Stimulated activated naive CD8-positive, alpha-beta T cell treated with anti-CD3 and anti-CD28 coated beads, Interleukin-15, Interleukin-2, amounts not matched to agents 100 ng/mL and 50 ng/mL, for 24 hours (primary cell): ENCODE data around the gene DISC1.
"Not testable (repeated sequence)": the region's sequence is repeated elsewhere in the genome, so short reads cannot be mapped to it uniquely, and the experiment has no call there.

Experiments used
- H3K27ac Mint-ChIP-seq: one replicate; pipeline ENCODE4 v1.8.0; 2021; ENCODE audit warnings: mild to moderate bottlenecking, mixed read lengths
- H3K27me3 Mint-ChIP-seq: one replicate; pipeline ENCODE4 v1.8.0; 2021; ENCODE audit warnings: mixed read lengths
- H3K36me3 Mint-ChIP-seq: one replicate; pipeline ENCODE4 v1.8.0; 2021; ENCODE audit warnings: low read depth, mixed read lengths
- H3K4me1 Mint-ChIP-seq: one replicate; pipeline ENCODE4 v1.8.0; 2021; ENCODE audit warnings: low read depth, mixed read lengths
- H3K4me3 Mint-ChIP-seq: one replicate; pipeline ENCODE4 v1.8.0; 2021; ENCODE audit warnings: mild to moderate bottlenecking, mixed read lengths
- H3K9me3 Mint-ChIP-seq: one replicate; pipeline ENCODE4 v1.8.0; 2021; ENCODE audit warnings: mixed read lengths

Gene DISC1

GRCh38 chr1:231724876-231725647, 98.5 kb downstream of the DISC1 start:
- Mint-ChIP-seq H3K4me3 (no peak overlapping the region), H3K4me1 (peaks cover 3% of the 10 kb centered on the region), H3K9me3 (no peaks in the 10 kb centered on the region), H3K27me3 (no peaks in the 10 kb centered on the region), H3K36me3 (peaks cover 9% of the 10 kb centered on the region), H3K27ac (no peak overlapping the region)

DNA sequence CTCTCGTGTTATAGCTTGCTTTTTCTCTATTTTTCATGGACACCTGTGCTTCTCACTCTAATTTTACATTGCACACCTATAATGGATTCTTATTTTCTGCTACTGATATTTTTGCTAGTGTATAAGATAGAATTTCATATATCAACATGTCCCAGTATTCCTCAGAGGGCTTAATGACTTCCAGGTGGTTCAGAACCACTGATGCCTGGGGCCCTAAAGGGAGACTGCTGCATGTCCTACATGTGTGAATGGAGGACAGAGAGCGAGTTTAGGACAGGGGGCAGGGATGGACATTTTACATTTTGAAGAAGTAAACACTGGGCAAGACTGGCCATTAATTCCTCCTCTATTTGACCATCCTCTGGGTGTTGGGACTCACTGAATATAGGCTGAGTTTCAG, 100.6 kb downstream of the DISC1 start:
- Mint-ChIP-seq H3K27ac (no peak overlapping the region), H3K4me3 (no peak overlapping the region), H3K36me3 (peaks cover 3% of the 10 kb centered on the region), H3K9me3 (no peaks in the 10 kb centered on the region), H3K4me1 (no peaks in the 10 kb centered on the region), H3K27me3 (no peaks in the 10 kb centered on the region)

DNA sequence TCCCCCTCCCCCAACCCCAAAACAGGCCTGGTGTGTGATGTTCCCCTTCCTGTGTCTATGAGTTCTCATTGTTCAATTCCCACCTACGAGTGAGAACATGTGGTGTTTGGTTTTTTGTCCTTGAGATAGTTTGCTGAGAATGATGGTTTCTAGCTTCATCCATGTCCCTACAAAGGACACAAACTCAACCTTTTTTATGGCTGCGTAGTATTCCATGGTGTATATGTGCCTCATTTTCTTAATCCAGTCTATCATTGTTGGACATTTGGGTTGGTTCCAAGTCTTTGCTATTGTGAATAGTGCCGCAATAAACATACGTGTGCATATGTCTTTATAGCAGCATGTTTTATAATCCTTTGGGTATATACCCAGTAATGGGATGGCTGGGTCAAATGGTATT, 102.4 kb downstream of the DISC1 start:
- H3K27me3 Mint-ChIP-seq, H3K27ac Mint-ChIP-seq, H3K36me3 Mint-ChIP-seq, H3K4me3 Mint-ChIP-seq, H3K9me3 Mint-ChIP-seq, H3K4me1 Mint-ChIP-seq: not testable (repeated sequence)

DNA sequence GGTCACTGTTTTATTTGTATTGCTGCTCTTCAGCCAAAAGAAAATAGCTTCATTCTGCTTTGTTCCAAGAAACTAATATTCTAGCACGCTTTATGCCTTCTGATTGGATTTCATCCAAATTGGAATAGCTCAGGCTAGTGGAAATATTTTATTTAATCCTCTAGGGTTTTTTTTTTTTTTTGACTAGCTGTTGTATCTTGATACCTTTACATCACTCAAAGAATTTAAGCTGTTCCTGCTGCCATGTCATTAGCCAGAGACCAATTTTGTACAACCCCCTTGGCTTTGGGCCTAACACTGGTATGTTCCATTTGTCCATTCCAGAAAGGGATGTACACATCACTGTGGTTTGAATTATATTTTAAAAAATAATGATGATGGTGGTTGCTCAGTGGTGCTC, 103.0 kb downstream of the DISC1 start:
- Mint-ChIP-seq H3K27ac (no peak overlapping the region), H3K4me3 (no peak overlapping the region), H3K27me3 (no peaks in the 10 kb centered on the region), H3K9me3 (no peaks in the 10 kb centered on the region), H3K4me1 (no peaks in the 10 kb centered on the region), H3K36me3 (no peaks in the 10 kb centered on the region)

DNA sequence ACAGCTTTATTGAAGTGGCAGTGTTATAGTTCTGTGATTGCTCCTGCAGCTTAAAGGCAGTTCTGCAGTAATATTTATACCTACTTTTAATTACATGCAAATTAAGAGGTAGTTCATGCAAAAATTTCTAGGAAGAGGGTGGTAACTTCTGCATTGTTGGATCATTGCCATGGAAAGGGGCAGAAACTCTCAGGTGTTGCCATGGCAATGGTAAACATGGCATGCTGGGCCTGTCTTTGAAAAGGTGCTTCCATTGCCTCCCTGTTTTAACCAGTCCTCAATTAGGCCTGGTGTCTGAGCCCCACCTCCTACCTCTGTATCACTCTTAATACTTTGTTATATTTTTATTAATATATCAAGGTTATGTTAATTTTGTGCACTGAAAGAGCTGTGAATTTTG, 104.7 kb downstream of the DISC1 start:
- Mint-ChIP-seq H3K4me3 (no peak overlapping the region), H3K27me3 (no peaks in the 10 kb centered on the region), H3K4me1 (no peaks in the 10 kb centered on the region), H3K9me3 (no peaks in the 10 kb centered on the region), H3K36me3 (no peaks in the 10 kb centered on the region), H3K27ac (no peak overlapping the region)

DNA sequence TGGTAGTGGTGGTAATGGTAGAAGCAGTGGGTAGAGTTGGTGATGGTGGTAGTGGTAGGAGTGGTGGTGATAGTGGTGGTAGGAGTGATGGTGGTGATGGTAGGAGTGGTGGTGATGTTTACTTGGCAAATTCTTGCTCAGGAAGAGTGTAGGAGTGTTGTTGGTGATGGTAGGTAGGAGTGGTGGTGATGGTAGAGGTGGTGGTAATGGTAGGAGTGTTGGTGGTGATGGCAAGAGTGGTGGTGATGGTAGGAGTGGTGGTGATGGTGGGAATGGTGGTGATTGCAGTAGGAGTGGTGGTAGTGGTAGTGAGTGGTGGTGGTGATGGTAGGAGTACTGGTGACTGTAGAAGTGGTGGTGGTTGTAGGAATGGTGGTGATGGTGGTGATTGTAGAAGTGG, 106.5 kb downstream of the DISC1 start:
- H3K9me3 Mint-ChIP-seq: no peaks in the 10 kb centered on the region
- H3K27ac Mint-ChIP-seq: no peak overlapping the region
- H3K36me3 Mint-ChIP-seq: peaks cover under 1% of the 10 kb centered on the region
- no peak overlapping the region for H3K4me3 Mint-ChIP-seq
- H3K4me1 Mint-ChIP-seq: no peaks in the 10 kb centered on the region
- H3K27me3 Mint-ChIP-seq: no peaks in the 10 kb centered on the region

GRCh38 chr1:231733672-231734071, 107.1 kb downstream of the DISC1 start:
- Mint-ChIP-seq H3K27me3 (no peaks in the 10 kb centered on the region), H3K4me3 (no peak overlapping the region), H3K9me3 (no peaks in the 10 kb centered on the region), H3K36me3 (peaks cover 4% of the 10 kb centered on the region), H3K4me1 (no peaks in the 10 kb centered on the region), H3K27ac (no peak overlapping the region)

GRCh38 chr1:231734417-231734816, 107.8 kb downstream of the DISC1 start:
- Mint-ChIP-seq H3K36me3 (peaks cover 7% of the 10 kb centered on the region), H3K27me3 (no peaks in the 10 kb centered on the region), H3K4me1 (no peaks in the 10 kb centered on the region), H3K4me3 (no peak overlapping the region), H3K9me3 (no peaks in the 10 kb centered on the region), H3K27ac (no peak overlapping the region)

DNA sequence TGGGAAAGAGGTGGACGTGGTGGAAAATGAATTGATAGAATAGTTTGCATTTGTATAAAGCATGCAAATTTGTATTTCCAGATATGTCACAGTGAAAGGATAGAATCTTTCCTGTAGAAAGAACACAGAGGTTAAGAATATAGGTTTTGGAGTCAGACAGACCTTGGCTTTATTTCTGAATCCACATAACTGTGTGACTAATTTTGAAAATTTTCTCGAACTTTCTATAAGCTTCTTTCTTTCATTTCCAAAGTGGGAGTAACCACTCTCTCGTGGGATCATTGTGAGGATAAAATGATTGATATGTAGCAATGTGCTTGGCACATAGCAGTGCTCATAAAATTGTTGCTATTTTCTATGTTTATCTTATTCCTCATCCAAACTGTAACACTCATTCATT, 108.8 kb downstream of the DISC1 start:
- no peaks in the 10 kb centered on the region for H3K9me3 Mint-ChIP-seq
- H3K27ac Mint-ChIP-seq: no peak overlapping the region
- no peaks in the 10 kb centered on the region for H3K27me3 Mint-ChIP-seq
- no peak overlapping the region for H3K4me3 Mint-ChIP-seq
- peaks cover 7% of the 10 kb centered on the region for H3K36me3 Mint-ChIP-seq
- H3K4me1 Mint-ChIP-seq: no peaks in the 10 kb centered on the region

GRCh38 chr1:231735941-231736340, 109.4 kb downstream of the DISC1 start:
- H3K27ac Mint-ChIP-seq: no peak overlapping the region
- H3K9me3 Mint-ChIP-seq: no peaks in the 10 kb centered on the region
- no peaks in the 10 kb centered on the region for H3K4me1 Mint-ChIP-seq
- H3K4me3 Mint-ChIP-seq: no peak overlapping the region
- no peaks in the 10 kb centered on the region for H3K27me3 Mint-ChIP-seq
- H3K36me3 Mint-ChIP-seq: peaks cover 7% of the 10 kb centered on the region

GRCh38 chr1:231736464-231736863, 109.9 kb downstream of the DISC1 start:
- Mint-ChIP-seq H3K4me3 (no peak overlapping the region), H3K9me3 (no peaks in the 10 kb centered on the region), H3K36me3 (peaks cover 7% of the 10 kb centered on the region), H3K4me1 (no peaks in the 10 kb centered on the region), H3K27ac (no peak overlapping the region), H3K27me3 (no peaks in the 10 kb centered on the region)

- H3K4me3 Mint-ChIP-seq: no peak overlapping the region
- peaks cover 7% of the 10 kb centered on the region for H3K36me3 Mint-ChIP-seq
- H3K9me3 Mint-ChIP-seq: no peaks in the 10 kb centered on the region
- H3K27ac Mint-ChIP-seq: no peak overlapping the region
- no peaks in the 10 kb centered on the region for H3K4me1 Mint-ChIP-seq
- no peaks in the 10 kb centered on the region for H3K27me3 Mint-ChIP-seq
Measured at GRCh38 chr1:231738554-231738953, 112.0 kb downstream of the DISC1 start.

DNA sequence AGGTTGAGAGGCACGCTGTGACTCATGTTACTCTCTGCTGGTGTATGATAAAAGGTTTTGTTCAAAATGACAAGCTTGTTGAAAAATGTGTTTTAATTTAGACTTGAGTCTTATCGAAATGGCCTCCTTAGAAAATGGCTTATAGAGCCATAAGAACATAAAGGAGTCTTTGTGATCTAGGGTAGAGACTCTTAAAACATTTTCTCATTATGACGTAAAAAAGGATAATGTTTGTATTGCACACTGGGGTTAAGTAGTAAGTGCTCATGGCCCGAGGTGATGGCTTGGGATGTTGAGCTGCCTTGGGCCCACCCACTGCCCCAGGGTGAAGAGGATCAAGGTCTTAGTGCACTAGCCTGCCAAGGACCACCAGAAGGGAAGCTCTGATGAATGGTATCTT, 117.4 kb downstream of the DISC1 start:
- Mint-ChIP-seq H3K4me3 (no peak overlapping the region), H3K27ac (no peak overlapping the region), H3K9me3 (no peaks in the 10 kb centered on the region), H3K36me3 (peaks cover 4% of the 10 kb centered on the region), H3K27me3 (no peaks in the 10 kb centered on the region), H3K4me1 (no peaks in the 10 kb centered on the region)

DNA sequence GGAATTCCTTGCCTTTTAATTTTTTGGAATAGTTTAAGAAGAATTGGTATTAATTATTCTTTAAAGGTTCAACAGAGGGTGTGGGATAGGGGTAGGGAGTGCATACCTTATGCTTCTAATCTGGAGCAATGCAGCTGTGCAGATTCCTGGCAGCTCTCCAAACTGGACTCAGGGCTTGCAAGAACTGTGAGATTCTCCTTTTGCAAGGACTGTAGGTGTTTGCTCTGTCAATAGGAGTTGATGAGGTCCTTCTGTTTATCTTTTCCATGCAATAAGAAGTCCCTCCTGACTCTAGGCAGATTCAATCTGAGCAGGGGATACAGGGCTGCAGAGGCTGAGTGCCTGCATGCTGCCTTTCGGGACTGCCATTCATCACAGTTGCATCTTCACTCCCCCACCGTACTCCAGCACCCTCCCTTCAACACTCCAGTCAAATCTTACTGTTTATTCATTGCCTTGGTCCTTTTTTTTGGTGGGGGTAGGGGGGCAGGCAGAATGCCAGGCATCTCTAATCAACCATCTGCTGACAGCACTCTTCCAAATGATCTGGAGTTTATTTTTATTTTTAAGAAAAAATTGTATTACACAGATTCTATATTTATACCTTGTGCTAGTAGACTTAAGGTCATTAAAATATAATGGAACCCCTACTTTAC, 122.3 kb downstream of the DISC1 start:
- Mint-ChIP-seq H3K9me3 (peaks cover 15% of the 10 kb centered on the region), H3K4me1 (no peaks in the 10 kb centered on the region), H3K27ac (no peak overlapping the region), H3K36me3 (peaks cover 29% of the 10 kb centered on the region), H3K4me3 (no peak overlapping the region), H3K27me3 (no peaks in the 10 kb centered on the region)

GRCh38 chr1:231750296-231750695, 123.7 kb downstream of the DISC1 start:
- H3K4me1 Mint-ChIP-seq: no peaks in the 10 kb centered on the region
- H3K27me3 Mint-ChIP-seq: no peaks in the 10 kb centered on the region
- no peak overlapping the region for H3K27ac Mint-ChIP-seq
- peaks cover 42% of the 10 kb centered on the region for H3K36me3 Mint-ChIP-seq
- H3K9me3 Mint-ChIP-seq: peaks cover 15% of the 10 kb centered on the region
- H3K4me3 Mint-ChIP-seq: no peak overlapping the region
